Ishikawa (cell line): ENCODE data around the gene UNCX.

Source experiments
- CEBPB ChIP-seq: IDR thresholded peaks from 2 replicates; pipeline ENCODE4 v1.6.1; 2012
- CREB1 ChIP-seq: IDR thresholded peaks from 2 replicates; pipeline ENCODE4 v1.6.1; 2012; ENCODE audit warnings: low read depth
- EP300 ChIP-seq: IDR thresholded peaks from 2 replicates; pipeline ENCODE4 v1.6.1; 2012; ENCODE audit warnings: borderline replicate concordance
- FOXM1 ChIP-seq: IDR thresholded peaks from 2 replicates; pipeline ENCODE4 v1.6.1; 2012; ENCODE audit warnings: low read depth, borderline replicate concordance
- RAD21 ChIP-seq: IDR thresholded peaks from 2 replicates; pipeline ENCODE4 v1.6.1; 2012; ENCODE audit warnings: low read depth
- TAF1 ChIP-seq: IDR thresholded peaks from 2 replicates; pipeline ENCODE4 v1.6.1; 2012; ENCODE audit warnings: low read depth, mild to moderate bottlenecking
- TCF12 ChIP-seq: IDR thresholded peaks from 2 replicates; pipeline ENCODE4 v1.6.1; 2012; ENCODE audit warnings: low read depth
- YY1 ChIP-seq: IDR thresholded peaks from 2 replicates; pipeline ENCODE4 v1.6.1; 2012; ENCODE audit warnings: low read depth
- TF ChIP-seq, protein P1 (sequence below): IDR thresholded peaks from 2 replicates; pipeline ENCODE4 v1.6.1; 2012
- TF ChIP-seq, protein P2 (sequence below): IDR thresholded peaks from 2 replicates; pipeline ENCODE4 v1.6.1; 2012
- TF ChIP-seq, protein P3 (sequence below): IDR thresholded peaks from 2 replicates; pipeline ENCODE4 v1.6.1; 2012; ENCODE audit warnings: low read depth, mild to moderate bottlenecking

DNA sequence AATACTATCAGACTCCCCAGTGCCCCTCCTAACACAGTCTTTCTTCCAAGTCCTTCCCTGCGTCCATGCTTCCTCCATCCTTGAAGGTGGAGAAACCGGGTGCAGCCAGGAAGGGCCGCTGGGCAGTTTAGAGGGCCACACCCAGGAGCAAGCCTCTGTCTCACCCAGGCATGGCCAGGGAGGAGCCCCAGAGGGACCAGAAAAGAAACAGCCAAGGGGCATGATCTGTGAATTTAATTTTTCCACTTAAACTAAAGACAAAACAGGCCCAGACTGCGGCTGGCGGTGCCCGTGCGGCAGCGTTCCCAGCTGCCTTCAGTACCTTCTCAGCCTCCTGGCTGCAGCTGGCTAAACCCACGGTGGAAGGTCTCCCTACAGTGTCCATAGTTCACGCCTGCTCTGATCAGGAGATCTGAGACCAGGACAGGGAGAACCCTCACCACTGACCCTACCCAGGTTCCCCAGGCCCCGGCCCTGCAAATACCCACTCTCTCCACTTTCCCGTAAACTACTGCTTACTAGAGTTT, 12.9 kb downstream of the UNCX start:
- no peak for TF ChIP-seq EP300
- TF ChIP-seq, protein P1, sequence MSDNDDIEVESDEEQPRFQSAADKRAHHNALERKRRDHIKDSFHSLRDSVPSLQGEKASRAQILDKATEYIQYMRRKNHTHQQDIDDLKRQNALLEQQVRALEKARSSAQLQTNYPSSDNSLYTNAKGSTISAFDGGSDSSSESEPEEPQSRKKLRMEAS: no peak
- no peak for TF ChIP-seq CREB1
- no peak for TF ChIP-seq CEBPB
- no peak for TF ChIP-seq RAD21
- no peak for TF ChIP-seq TCF12
- TF ChIP-seq TAF1: no peak
- TF ChIP-seq YY1: no peak
- TF ChIP-seq FOXM1: no peak
- TF ChIP-seq, protein P2, sequence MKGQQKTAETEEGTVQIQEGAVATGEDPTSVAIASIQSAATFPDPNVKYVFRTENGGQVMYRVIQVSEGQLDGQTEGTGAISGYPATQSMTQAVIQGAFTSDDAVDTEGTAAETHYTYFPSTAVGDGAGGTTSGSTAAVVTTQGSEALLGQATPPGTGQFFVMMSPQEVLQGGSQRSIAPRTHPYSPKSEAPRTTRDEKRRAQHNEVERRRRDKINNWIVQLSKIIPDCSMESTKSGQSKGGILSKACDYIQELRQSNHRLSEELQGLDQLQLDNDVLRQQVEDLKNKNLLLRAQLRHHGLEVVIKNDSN: no peak
- TF ChIP-seq, protein P3, sequence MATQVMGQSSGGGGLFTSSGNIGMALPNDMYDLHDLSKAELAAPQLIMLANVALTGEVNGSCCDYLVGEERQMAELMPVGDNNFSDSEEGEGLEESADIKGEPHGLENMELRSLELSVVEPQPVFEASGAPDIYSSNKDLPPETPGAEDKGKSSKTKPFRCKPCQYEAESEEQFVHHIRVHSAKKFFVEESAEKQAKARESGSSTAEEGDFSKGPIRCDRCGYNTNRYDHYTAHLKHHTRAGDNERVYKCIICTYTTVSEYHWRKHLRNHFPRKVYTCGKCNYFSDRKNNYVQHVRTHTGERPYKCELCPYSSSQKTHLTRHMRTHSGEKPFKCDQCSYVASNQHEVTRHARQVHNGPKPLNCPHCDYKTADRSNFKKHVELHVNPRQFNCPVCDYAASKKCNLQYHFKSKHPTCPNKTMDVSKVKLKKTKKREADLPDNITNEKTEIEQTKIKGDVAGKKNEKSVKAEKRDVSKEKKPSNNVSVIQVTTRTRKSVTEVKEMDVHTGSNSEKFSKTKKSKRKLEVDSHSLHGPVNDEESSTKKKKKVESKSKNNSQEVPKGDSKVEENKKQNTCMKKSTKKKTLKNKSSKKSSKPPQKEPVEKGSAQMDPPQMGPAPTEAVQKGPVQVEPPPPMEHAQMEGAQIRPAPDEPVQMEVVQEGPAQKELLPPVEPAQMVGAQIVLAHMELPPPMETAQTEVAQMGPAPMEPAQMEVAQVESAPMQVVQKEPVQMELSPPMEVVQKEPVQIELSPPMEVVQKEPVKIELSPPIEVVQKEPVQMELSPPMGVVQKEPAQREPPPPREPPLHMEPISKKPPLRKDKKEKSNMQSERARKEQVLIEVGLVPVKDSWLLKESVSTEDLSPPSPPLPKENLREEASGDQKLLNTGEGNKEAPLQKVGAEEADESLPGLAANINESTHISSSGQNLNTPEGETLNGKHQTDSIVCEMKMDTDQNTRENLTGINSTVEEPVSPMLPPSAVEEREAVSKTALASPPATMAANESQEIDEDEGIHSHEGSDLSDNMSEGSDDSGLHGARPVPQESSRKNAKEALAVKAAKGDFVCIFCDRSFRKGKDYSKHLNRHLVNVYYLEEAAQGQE: no peak
